ENCODE results near the gene NINJ2.

GRCh38 chr12:526089-526488 is 137.2 kb downstream of the NINJ2 start:
- no peak for TF ChIP-seq CTCF (IDR thresholded peaks at IDR 0.05)
- no peak for TF ChIP-seq POLR2A (IDR thresholded peaks at IDR 0.05)
